Caco-2 (cell line): ENCODE results near the gene CCDC54. TPM values are rescaled to one million over a fixed set of nuclear protein-coding genes. Genes with fewer than 3 reads are reported as not detected.

Experiments used
- BruUV-seq: library from RNA; stranded (reverse); fragments of 400-500 nt; replicated peaks from 2 replicates; lab custom pipeline; 2021; lab: Mats Ljungman, UMichigan
- CTCF ChIA-PET: fragments of 300-600 bp; sonication (Branson Sonifier 250); formaldehyde crosslinking; loops from one replicate; lab custom pipeline; 2022; ENCODE audit warnings: antibody characterized with exemption; lab: Charles Lee
- POLR2A ChIA-PET: fragments of 300-600 bp; sonication (Branson Sonifier 250); formaldehyde crosslinking; loops from one replicate; lab custom pipeline; 2022; ENCODE audit warnings: antibody characterized with exemption; lab: Charles Lee
- DNase-seq, 2 experiments: peaks; one replicate each; pipeline versions ENCODE4 v3.0.0 to v3.0.0-alpha.2; 2020 to 2022
- H3K27me3 ChIP-seq: replicated peaks from 2 replicates; pipeline ENCODE4 v1.6.0; 2011; ENCODE audit warnings: low read length; ENCODE audit not compliant: control insufficient read depth, insufficient read depth
- H3K36me3 ChIP-seq: 2 replicates; pipeline ENCODE4 v1.5.1; 2011; ENCODE audit warnings: low read length; ENCODE audit not compliant: control insufficient read depth, insufficient read depth
- H3K4me1 ChIP-seq: fragments of 250-450 bp; sonication (Bioruptor Pico); 2 replicates; pipeline ENCODE4 v1.5.1; 2020; ENCODE audit warnings: mild to moderate bottlenecking
- H3K4me3 ChIP-seq: 2 replicates; pipeline ENCODE4 v1.5.1; 2011; ENCODE audit warnings: low read depth, mild to moderate bottlenecking, control low read depth, low read length
- H3K9me3 ChIP-seq: fragments of 250-450 bp; sonication (Bioruptor Pico); 2 replicates; pipeline ENCODE4 v1.5.1; 2020; ENCODE audit warnings: mild to moderate bottlenecking, moderate library complexity
- H3K27ac Mint-ChIP-seq: one replicate; pipeline ENCODE4 v1.8.0; 2022; ENCODE audit warnings: mixed read lengths; ENCODE audit not compliant: unreplicated experiment
- H3K27me3 Mint-ChIP-seq: one replicate; pipeline ENCODE4 v1.8.0; 2022; ENCODE audit warnings: mixed read lengths; ENCODE audit not compliant: insufficient read depth, unreplicated experiment
- H3K36me3 Mint-ChIP-seq: one replicate; pipeline ENCODE4 v1.8.0; 2022; ENCODE audit warnings: mild to moderate bottlenecking, mixed read lengths; ENCODE audit not compliant: insufficient read depth, unreplicated experiment
- H3K4me1 Mint-ChIP-seq: one replicate; pipeline ENCODE4 v1.8.0; 2022; ENCODE audit warnings: low read depth, mixed read lengths; ENCODE audit not compliant: unreplicated experiment
- H3K4me3 Mint-ChIP-seq: one replicate; pipeline ENCODE4 v1.8.0; 2022; ENCODE audit warnings: mild to moderate bottlenecking, moderate library complexity, mixed read lengths; ENCODE audit not compliant: unreplicated experiment
- H3K9me3 Mint-ChIP-seq: one replicate; pipeline ENCODE4 v1.8.0; 2022; ENCODE audit warnings: mixed read lengths; ENCODE audit not compliant: unreplicated experiment
- CTCF ChIP-seq, 2 experiments: fragments of 200-600 bp in 1 of 2; IDR thresholded peaks; 1 replicate in 1 of 2; 2 replicates in 1 of 2; pipeline versions ENCODE4 v1.5.1 to v1.8.0; 2011 to 2022; ENCODE audit warnings: antibody characterized with exemption in 1 of 2, control low read depth in 1 of 2, inconsistent platforms in 1 of 2, low read depth in 1 of 2, low read length in 1 of 2, mild to moderate bottlenecking in 1 of 2, moderate library complexity in 1 of 2; ENCODE audit not compliant: insufficient read depth in 1 of 2, severe bottlenecking in 1 of 2, unreplicated experiment in 1 of 2
- intact Hi-C: fragments of 100-400 bp; cut with micrococcal nuclease; formaldehyde crosslinking; loops from one replicate; pipeline ENCODE4 v1.10.0; 2022; ENCODE audit not compliant: unreplicated experiment
- total RNA-seq: library from RNA; stranded (reverse); gene quantifications from 2 replicates; pipeline ENCODE4 v1.2.3, GENCODE V29; 2022

The CCDC54 gene
- total RNA-seq, 1 experiment from 2014 or later = not detected

- ChIA-PET POLR2A (no interaction called here), CTCF (no interaction called here)
- intact Hi-C loops = no loop called here
- no peaks in the 10 kb centered on the region for H3K36me3 ChIP-seq
- no peaks in the 10 kb centered on the region for H3K27me3 ChIP-seq
- no peak for DNase-seq
- no peaks in the 10 kb centered on the region for H3K4me1 ChIP-seq
- no peaks in the 10 kb centered on the region for H3K9me3 Mint-ChIP-seq
- no peaks in the 10 kb centered on the region for H3K36me3 Mint-ChIP-seq
- no peak for TF ChIP-seq CTCF (IDR thresholded peaks at IDR 0.05; ENCODE audit: insufficient read depth in 1 of 2, low read depth in 1 of 2, low read length in 1 of 2, severe bottlenecking in 1 of 2, unreplicated experiment in 1 of 2)
- no peak overlapping the region for H3K4me3 Mint-ChIP-seq
- no peaks in the 10 kb centered on the region for H3K4me1 Mint-ChIP-seq
- no peak overlapping the region for H3K27ac Mint-ChIP-seq
- no peaks in the 10 kb centered on the region for H3K9me3 ChIP-seq
- no TSS peak for BruUV-seq
- H3K4me3 ChIP-seq = no peak overlapping the region
- H3K27me3 Mint-ChIP-seq = peaks cover 14% of the 10 kb centered on the region
Observed at GRCh38 chr3:107382631-107383030, 5.4 kb downstream of the CCDC54 start.

DNA sequence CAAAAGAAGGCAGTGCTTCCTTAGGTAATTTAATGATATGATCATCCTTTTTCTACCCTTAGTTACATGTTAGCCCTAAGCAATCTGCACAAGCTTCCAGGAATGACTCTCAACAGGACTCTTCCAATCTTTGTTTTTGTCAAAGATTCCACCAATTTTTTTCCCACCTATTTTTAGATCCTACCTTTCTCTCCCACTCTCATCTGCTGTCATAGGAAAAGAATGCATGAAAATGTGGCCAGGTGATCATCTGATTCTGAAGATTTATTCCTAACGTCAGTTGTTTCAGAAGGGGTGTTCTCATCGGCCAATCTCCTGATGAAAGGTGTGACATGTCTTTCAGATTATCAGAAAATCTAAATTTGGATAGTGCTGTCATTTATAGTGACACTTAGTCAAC, 7.2 kb downstream of the CCDC54 start:
- H3K27ac Mint-ChIP-seq = no peak overlapping the region
- TF ChIP-seq CTCF (IDR thresholded peaks at IDR 0.05; ENCODE audit: insufficient read depth in 1 of 2, low read depth in 1 of 2, low read length in 1 of 2, severe bottlenecking in 1 of 2, unreplicated experiment in 1 of 2) = no peak
- CTCF ChIA-PET = no interaction called here
- Histone ChIP-seq H3K4me1 (no peaks in the 10 kb centered on the region), H3K27me3 (no peaks in the 10 kb centered on the region), H3K4me3 (no peak overlapping the region), H3K36me3 (no peaks in the 10 kb centered on the region), H3K9me3 (no peaks in the 10 kb centered on the region)
- POLR2A ChIA-PET = no interaction called here
- no peak overlapping the region for H3K4me3 Mint-ChIP-seq
- intact Hi-C loops = no loop called here
- BruUV-seq = no TSS peak
- H3K4me1 Mint-ChIP-seq = no peaks in the 10 kb centered on the region
- H3K9me3 Mint-ChIP-seq = no peaks in the 10 kb centered on the region
- no peaks in the 10 kb centered on the region for H3K36me3 Mint-ChIP-seq
- peaks cover 17% of the 10 kb centered on the region for H3K27me3 Mint-ChIP-seq
- DNase-seq = no peak

DNA sequence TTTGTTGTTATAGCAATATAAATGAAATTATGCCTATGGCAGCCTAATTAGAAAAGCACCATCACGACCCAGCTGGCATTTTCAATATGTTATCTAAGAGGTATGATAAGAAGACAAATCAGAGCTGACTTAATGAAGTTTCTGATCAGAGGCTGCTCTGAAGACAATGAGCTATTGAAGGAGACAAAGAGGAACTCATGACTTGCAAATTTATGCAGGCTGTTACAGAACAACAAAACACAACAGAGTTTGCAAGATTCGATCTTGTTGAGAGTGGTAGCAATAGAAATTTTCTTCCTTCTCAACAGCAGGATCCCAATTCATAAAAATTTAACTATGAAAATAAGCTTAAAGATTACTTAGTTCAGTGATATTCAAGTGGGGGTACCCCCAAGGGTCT, 7.7 kb downstream of the CCDC54 start:
- CTCF ChIA-PET = no interaction called here
- peaks cover 19% of the 10 kb centered on the region for H3K27me3 Mint-ChIP-seq

More for the DNA sequence above, 7.7 kb downstream of the CCDC54 start:
- POLR2A ChIA-PET = no interaction called here
- TF ChIP-seq CTCF (IDR thresholded peaks at IDR 0.05; ENCODE audit: insufficient read depth in 1 of 2, low read depth in 1 of 2, low read length in 1 of 2, severe bottlenecking in 1 of 2, unreplicated experiment in 1 of 2) = no peak
- no peak for DNase-seq
- Histone ChIP-seq H3K4me1 (no peaks in the 10 kb centered on the region), H3K36me3 (no peaks in the 10 kb centered on the region), H3K4me3 (no peak overlapping the region), H3K9me3 (no peaks in the 10 kb centered on the region), H3K27me3 (no peaks in the 10 kb centered on the region)
- Mint-ChIP-seq H3K27ac (no peak overlapping the region), H3K4me1 (no peaks in the 10 kb centered on the region), H3K9me3 (no peaks in the 10 kb centered on the region), H3K4me3 (no peak overlapping the region), H3K36me3 (no peaks in the 10 kb centered on the region)
- intact Hi-C loops = no loop called here
- no TSS peak for BruUV-seq
